Tibial nerve (tissue), 4 donors: ENCODE measurements around the gene CCK. TPM values are rescaled to one million over a fixed set of nuclear protein-coding genes. Genes with fewer than 3 reads are reported as not detected.

Experiments used
- DNase-seq, 2 donors: peaks; one replicate each; pipeline ENCODE4 v3.0.0-alpha.2; 2019; ENCODE audit warnings: low spot score in 2 of 2
- H3K27ac ChIP-seq, 4 donors: fragments of 200-600 bp; sonication (generic) in 3 of 4; one replicate each; pipeline ENCODE4 v1.5.1; 2017 to 2019; ENCODE audit warnings: mild to moderate bottlenecking in 1 of 4
- H3K27me3 ChIP-seq, 2 donors: fragments of 200-600 bp; sonication (generic) in 1 of 2; one replicate each; pipeline versions ENCODE4 v1.5.1 to v1.6.0; 2017 to 2019
- H3K36me3 ChIP-seq, 3 donors: fragments of 200-600 bp; sonication (generic); one replicate each; pipeline ENCODE4 v1.5.1; 2018 to 2019
- H3K4me1 ChIP-seq, 4 donors: fragments of 200-600 bp; sonication (generic) in 3 of 4; one replicate each; pipeline ENCODE4 v1.5.1; 2017 to 2019
- H3K4me3 ChIP-seq, 4 donors: fragments of 200-600 bp; sonication (generic) in 3 of 4; one replicate each; pipeline ENCODE4 v1.5.1; 2017 to 2019; ENCODE audit warnings: mild to moderate bottlenecking in 1 of 4, moderate library complexity in 1 of 4
- H3K9me3 ChIP-seq, 4 donors: fragments of 200-600 bp; sonication (generic) in 3 of 4; one replicate each; pipeline ENCODE4 v1.5.1; 2017 to 2019
- EP300 ChIP-seq, 2 donors: sonication (generic); formaldehyde crosslinking; IDR thresholded peaks; one replicate each; pipeline ENCODE4 v1.6.1; 2017; ENCODE audit warnings: antibody characterized with exemption in 2 of 2, mild to moderate bottlenecking in 1 of 2
- POLR2A ChIP-seq, 2 donors: fragments of 450-650 bp; IDR thresholded peaks; one replicate each; pipeline ENCODE4 v1.6.1; 2017; ENCODE audit warnings: antibody characterized with exemption in 2 of 2, mild to moderate bottlenecking in 2 of 2, moderate library complexity in 2 of 2
- WGBS, 2 donors: methylation state at CpG; one replicate each; pipeline ENCODE4 v1.1.5; 2018; 5-methylcytosine and 5-hydroxymethylcytosine counted together
- total RNA-seq, 4 donors: library from RNA; depleted of rRNA; stranded (reverse); fragments of >200 nt; gene quantifications; one replicate each; pipeline ENCODE4 v1.1.0, GENCODE V29; 2016
- TF ChIP-seq, protein P1 (sequence below), 5 experiments: fragments of 200-600 bp in 3 of 5; fragments of 450-650 bp in 2 of 5; sonication (generic) in 3 of 5; IDR thresholded peaks; one replicate each; pipeline ENCODE4 v1.5.1; 2016 to 2019; ENCODE audit warnings: antibody characterized with exemption in 5 of 5, mild to moderate bottlenecking in 3 of 5, moderate library complexity in 2 of 5

The CCK gene
- total RNA-seq, 4 donors from 2014 or later: not detected

- Histone ChIP-seq H3K27ac (no peak overlapping the region), H3K4me3 (no peak overlapping the region), H3K36me3 (no peaks in the 10 kb centered on the region), H3K9me3 (no peaks in the 10 kb centered on the region), H3K27me3 (peaks cover 0 to 15% of the 10 kb centered on the region in 2 donors), H3K4me1 (no peaks in the 10 kb centered on the region)
- DNase-seq: no peak
- WGBS, 2 donors: 83 to 100% methylated on average over 1 of the region's 1 CpG
- TF ChIP-seq EP300 (IDR thresholded peaks at IDR 0.05) (no peak), POLR2A (IDR thresholded peaks at IDR 0.05) (no peak)
- TF ChIP-seq, protein P1, sequence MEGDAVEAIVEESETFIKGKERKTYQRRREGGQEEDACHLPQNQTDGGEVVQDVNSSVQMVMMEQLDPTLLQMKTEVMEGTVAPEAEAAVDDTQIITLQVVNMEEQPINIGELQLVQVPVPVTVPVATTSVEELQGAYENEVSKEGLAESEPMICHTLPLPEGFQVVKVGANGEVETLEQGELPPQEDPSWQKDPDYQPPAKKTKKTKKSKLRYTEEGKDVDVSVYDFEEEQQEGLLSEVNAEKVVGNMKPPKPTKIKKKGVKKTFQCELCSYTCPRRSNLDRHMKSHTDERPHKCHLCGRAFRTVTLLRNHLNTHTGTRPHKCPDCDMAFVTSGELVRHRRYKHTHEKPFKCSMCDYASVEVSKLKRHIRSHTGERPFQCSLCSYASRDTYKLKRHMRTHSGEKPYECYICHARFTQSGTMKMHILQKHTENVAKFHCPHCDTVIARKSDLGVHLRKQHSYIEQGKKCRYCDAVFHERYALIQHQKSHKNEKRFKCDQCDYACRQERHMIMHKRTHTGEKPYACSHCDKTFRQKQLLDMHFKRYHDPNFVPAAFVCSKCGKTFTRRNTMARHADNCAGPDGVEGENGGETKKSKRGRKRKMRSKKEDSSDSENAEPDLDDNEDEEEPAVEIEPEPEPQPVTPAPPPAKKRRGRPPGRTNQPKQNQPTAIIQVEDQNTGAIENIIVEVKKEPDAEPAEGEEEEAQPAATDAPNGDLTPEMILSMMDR (IDR thresholded peaks at IDR 0.05): no peak
These were observed 9.7 kb downstream of the CCK start for GRCh38 chr3:42256135-42256819.

GRCh38 chr3:42254566-42254965, 11.4 kb downstream of the CCK start:
- Histone ChIP-seq H3K27me3 (peaks cover 0 to 3% of the 10 kb centered on the region in 2 donors), H3K4me3 (no peak overlapping the region), H3K36me3 (no peaks in the 10 kb centered on the region), H3K9me3 (no peaks in the 10 kb centered on the region), H3K27ac (no peak overlapping the region), H3K4me1 (no peaks in the 10 kb centered on the region)
- WGBS, 2 donors: 35 to 37% methylated on average over 3 of the region's 3 CpGs
- DNase-seq: no peak
- TF ChIP-seq POLR2A (IDR thresholded peaks at IDR 0.05) (no peak), EP300 (IDR thresholded peaks at IDR 0.05) (no peak)
- TF ChIP-seq, protein P1 (IDR thresholded peaks at IDR 0.05): no peak

DNA sequence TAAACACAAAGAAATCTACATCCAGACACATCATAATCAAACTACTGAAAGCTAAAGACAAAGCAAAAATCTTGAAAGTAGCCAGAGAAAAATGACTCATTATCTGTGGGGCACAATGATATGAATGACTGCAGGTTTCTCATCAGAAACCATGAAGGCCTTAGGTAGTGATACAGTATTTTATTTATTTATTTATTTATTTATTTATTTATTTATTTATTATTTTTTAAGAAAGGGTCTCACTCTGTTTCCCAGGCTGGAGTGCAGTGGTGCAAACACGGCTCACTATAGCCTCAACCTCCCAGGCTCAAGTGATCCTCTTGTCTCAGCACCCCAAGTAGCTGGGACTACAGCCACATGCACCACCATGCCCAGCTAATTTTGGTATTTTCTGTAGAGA, 15.2 kb downstream of the CCK start:
- DNase-seq: no peak
- Histone ChIP-seq H3K9me3 (no peaks in the 10 kb centered on the region), H3K36me3 (no peaks in the 10 kb centered on the region), H3K27ac (no peak overlapping the region), H3K4me1 (peaks cover 0 to 8% (median 0%) of the 10 kb centered on the region in 4 donors), H3K4me3 (no peak overlapping the region), H3K27me3 (peaks cover 0 to 3% of the 10 kb centered on the region in 2 donors)
- WGBS, 2 donors: 86 to 94% methylated on average over 1 of the region's 1 CpG
- TF ChIP-seq, protein P1 (IDR thresholded peaks at IDR 0.05): no peak
- TF ChIP-seq POLR2A (IDR thresholded peaks at IDR 0.05) (no peak), EP300 (IDR thresholded peaks at IDR 0.05) (no peak)

DNA sequence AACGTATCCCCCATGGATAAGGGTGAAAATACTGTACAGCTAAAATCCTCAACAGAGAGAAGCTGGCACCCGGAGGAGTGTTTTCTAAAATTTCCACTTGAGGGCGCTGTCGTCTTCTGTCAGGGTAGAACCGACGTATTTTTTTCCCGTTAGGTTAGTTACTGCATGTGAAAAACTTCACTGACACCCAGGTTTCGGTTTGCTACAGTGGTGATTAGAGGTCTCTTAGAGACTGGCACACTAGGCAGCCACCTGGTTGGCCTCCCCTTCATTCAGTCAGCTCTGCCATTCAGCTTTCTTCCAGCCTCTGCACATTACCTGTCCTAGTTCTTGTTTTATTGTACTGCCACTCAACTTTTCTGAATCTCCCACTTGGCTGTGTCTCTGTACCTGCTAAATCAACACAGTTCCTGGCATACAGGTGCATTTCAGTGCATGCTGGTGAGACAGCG, 18.4 kb downstream of the CCK start:
- H3K36me3 ChIP-seq: no peaks in the 10 kb centered on the region
- H3K9me3 ChIP-seq: no peaks in the 10 kb centered on the region
- TF ChIP-seq, protein P1 (IDR thresholded peaks at IDR 0.05): peak; percentile 51 to 65 (median 61)
- TF ChIP-seq EP300 (IDR thresholded peaks at IDR 0.05): no peak
- DNase-seq: peak in 1 of 2 donors; percentile 57
- 12 to 13% methylated on average over 9 of the region's 9 CpGs for whole genome bisulfite sequencing, 2 donors
- no peak overlapping the region for H3K4me3 ChIP-seq
- H3K27me3 ChIP-seq: no peaks in the 10 kb centered on the region
- H3K27ac ChIP-seq: no peak overlapping the region
- H3K4me1 ChIP-seq: peaks cover 0 to 8% (median 0%) of the 10 kb centered on the region in 4 donors

GRCh38 chr3:42246091-42246490, 19.9 kb downstream of the CCK start:
- TF ChIP-seq, protein P1 (IDR thresholded peaks at IDR 0.05): no peak
- TF ChIP-seq EP300 (IDR thresholded peaks at IDR 0.05) (no peak), POLR2A (IDR thresholded peaks at IDR 0.05) (no peak)
- DNase-seq: no peak
- Histone ChIP-seq H3K4me1 (peaks cover 0 to 8% (median 0%) of the 10 kb centered on the region in 4 donors), H3K36me3 (no peaks in the 10 kb centered on the region), H3K27me3 (no peaks in the 10 kb centered on the region), H3K9me3 (no peaks in the 10 kb centered on the region), H3K4me3 (no peak overlapping the region), H3K27ac (no peak overlapping the region)
- 42 to 73% methylated on average over 1 of the region's 1 CpG for WGBS, 2 donors
